ENCODE measurements around the gene PROZ. TPM values are rescaled to one million over a fixed set of nuclear protein-coding genes. Genes with fewer than 3 reads are reported as not detected.

Gene PROZ
- polyA plus RNA-seq, 1 of the 3 experiments (the other 2 are of a cell fraction) = not detected

Small RNAs within 50 kb of the gene (small RNA-seq; reads per million reads assigned to genes)
- 0 reads per million in 7 experiments for gene AL137002.1

Other genes with a start within 250 kb of the PROZ start
- gene MCF2L, start 189.4 kb upstream of the PROZ start, polyA plus RNA-seq (2012; rRNA removed) = 0.56 and 1.1 TPM in 2 replicates
- gene F7, start 52.9 kb upstream of the PROZ start, polyA plus RNA-seq (2012; rRNA removed) = 0.16 TPM in 1 of 2 replicates, not detected in the other
- 12.5 and 12.8 TPM in 2 replicates for gene F10, start 35.8 kb upstream of the PROZ start, polyA plus RNA-seq (2012; rRNA removed)
- 69.8 and 105 TPM in 2 replicates for gene PCID2, start 50.0 kb downstream of the PROZ start, polyA plus RNA-seq (2012; rRNA removed)
- gene CUL4A, start 51.0 kb downstream of the PROZ start, polyA plus RNA-seq (2012; rRNA removed) = 44.5 and 51.2 TPM in 2 replicates
- 189 and 261 TPM in 2 replicates for gene LAMP1, start 138.6 kb downstream of the PROZ start, polyA plus RNA-seq (2012; rRNA removed)
- 8.0 and 10.2 TPM in 2 replicates for gene GRTP1, start 205.5 kb downstream of the PROZ start, polyA plus RNA-seq (2012; rRNA removed)

Data from SK-N-SH (cell line).